Measurements from ENCODE around the gene LRRC37A3.
A peak's percentile ranks its signal among the peaks of the same experiment; 100 is the strongest.
"Not testable (repeated sequence)": the region's sequence is repeated elsewhere in the genome, so short reads cannot be mapped to it uniquely, and the experiment has no call there.

LRRC37A3 gene

DNA sequence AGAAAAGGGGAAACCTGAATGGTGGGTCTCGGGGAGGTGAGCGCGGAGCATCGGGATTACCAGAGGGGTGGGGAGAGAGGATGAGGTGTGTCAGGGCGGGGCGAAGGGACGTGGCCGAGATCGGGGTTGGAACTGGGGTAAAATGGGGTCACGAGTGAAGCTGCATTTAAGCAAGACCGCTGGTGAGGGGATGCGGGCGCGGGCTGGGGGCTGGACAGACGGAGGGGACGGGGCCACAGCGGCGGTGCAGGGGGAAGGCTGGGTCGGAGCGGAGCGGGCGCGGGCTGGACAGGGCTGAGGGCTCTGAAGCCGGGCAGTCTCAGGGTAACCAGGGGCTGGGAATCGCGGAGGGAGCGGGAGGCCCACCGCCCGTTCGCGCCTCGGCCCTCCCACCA lies 82.7 kb downstream of the LRRC37A3 start:
- peak overlapping the region; percentile 53 for H3K4me3 ChIP-seq (ENCODE audit: low read length)
- DNase-seq (ENCODE audit: low read depth): peak; percentile 40

DNA sequence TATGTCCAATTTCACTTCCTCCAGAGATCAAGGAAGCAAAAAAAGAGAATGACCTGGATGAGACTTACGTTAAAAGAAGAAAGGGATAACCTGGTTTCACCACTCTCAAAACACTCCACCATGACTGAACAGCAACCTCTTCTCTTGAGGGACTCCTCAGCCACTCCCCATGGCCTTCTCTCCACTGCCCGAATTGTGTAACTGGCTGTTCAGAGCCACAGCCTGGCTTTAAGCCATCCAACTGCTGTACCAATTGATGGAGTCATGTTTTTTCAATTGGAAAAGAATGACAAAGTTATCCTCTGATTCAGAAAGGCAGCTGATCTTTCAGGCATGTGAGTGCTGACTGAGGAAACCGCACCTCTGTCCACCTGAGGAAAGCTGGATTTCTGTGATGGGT lies 85.2 kb downstream of the LRRC37A3 start:
- peak; percentile 85 for DNase-seq (ENCODE audit: low read depth)
- H3K4me3 ChIP-seq (ENCODE audit: low read length): not testable (repeated sequence)

DNA sequence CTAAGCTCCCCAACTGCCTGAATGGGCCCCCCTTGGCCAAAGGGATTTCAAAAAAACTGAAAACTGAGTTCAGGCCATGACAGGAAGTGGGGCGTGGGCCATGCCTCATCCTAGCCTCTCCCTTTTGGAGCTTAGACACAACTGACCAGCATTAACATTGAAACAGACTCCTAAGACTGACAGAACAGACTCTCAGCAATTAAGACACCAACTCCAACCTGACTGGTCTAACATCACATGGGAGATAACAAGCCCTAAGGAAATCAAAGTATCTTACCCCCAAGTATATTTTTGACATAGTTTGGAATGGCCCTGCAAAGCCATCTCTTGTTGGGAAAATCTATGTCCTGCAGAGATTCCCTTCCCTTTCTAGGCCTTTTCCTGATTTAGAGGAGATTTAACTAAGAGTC lies 88.6 kb downstream of the LRRC37A3 start:
- not testable (repeated sequence) for H3K4me3 ChIP-seq (ENCODE audit: low read length)

DNA sequence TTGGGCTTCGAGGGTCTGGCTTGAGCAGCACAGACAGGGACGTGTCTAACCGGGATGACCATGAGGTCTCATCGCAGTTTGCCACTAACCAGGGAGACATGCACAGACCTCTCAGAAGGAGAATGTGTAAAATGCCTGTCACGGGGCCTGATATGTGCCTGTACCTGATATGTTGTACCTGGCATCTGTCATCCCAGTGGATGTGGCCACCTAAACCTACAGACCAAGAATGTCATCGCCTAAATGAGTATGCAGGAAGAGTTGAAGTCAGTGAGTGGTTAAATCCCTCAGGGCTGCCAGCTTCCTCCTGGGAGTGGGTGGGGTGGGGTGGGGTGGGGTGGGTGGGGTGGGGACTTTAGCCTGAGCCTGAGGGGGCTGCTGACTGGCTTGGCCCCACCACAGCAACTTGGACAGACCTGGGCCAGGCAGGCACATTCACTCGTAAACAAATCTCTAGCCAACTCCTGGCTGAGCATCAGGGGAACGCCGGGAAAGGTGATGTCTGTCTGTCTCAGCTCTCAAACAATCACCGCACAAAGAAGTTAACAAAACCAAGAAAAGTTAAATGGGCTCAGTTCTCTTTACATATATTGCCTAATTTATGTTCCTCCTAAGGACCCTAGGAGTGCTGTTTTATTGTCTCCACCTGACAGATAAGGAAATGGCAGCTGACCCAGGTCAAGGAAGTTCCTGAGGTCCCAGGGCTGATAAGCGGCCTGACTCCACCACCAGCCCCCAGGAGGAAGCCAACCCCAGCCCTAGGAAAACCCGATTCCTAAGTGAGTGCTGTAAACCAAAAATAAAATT lies 89.3 kb downstream of the LRRC37A3 start:
- DNase-seq (ENCODE audit: low read depth); H3K4me3 ChIP-seq (ENCODE audit: low read length): not testable (repeated sequence)

More for the DNA sequence above, 88.6 kb downstream of the LRRC37A3 start:
- DNase-seq (ENCODE audit: low read depth): not testable (repeated sequence)

DNA sequence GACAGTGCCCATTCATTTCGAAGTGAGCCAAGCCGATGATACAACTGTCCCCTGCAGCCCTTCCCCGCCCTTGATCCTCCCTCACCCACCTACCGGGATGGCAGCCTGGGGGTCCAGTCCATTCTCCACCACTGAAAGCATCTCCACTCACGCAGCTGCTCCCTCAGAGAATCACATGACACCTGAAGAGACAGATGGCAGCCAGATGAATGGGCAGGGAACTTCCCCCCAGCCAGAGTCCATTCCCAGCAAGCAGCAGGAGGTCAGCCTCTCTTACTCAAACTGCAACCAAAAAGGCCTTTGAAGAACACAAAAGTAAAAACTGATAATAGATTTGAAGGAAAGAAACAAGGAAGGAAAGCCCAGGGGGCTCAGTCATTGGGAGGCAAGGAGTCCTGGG lies 90.2 kb downstream of the LRRC37A3 start:
- not testable (repeated sequence) for H3K4me3 ChIP-seq (ENCODE audit: low read length); DNase-seq (ENCODE audit: low read depth)

DNA sequence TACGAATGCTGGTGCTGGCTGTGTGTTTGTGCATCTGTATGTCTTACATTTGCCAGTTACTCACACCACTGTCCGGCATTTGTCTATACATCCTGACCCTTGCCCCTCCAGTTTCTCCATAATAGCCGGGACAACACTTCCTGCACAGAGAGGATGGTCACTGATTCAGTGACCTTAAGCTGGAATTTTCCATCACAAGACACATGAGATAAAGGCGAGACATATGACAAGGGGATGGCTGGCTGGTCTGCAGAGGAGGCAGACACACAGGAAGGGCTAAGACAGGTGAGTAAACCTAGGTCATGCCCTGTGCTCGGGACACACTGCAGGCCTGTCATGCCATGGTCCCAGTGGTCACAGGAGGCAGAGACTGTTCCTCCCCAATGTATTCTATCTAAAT lies 100.4 kb downstream of the LRRC37A3 start:
- not testable (repeated sequence) for DNase-seq (ENCODE audit: low read depth); H3K4me3 ChIP-seq (ENCODE audit: low read length)

DNA sequence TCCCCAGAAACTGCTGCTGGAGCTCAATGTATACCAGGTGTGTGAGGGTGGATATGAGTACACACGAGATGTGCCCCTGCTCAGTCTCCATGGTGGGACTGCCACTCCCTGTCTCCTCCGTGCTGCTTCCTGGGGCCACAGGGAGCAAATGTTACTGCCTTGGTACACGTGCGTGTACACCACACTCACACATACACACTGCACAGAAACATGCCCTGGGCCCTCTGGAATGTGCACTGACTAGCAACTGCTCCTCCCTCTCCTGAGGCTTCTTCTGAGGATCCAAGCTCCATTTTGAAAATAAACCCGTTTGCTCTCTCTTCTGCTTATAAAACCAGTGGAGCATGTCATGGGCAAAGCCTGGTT lies 103.5 kb downstream of the LRRC37A3 start:
- DNase-seq (ENCODE audit: low read depth): peak; percentile 18
- not testable (repeated sequence) for H3K4me3 ChIP-seq (ENCODE audit: low read length)

DNA sequence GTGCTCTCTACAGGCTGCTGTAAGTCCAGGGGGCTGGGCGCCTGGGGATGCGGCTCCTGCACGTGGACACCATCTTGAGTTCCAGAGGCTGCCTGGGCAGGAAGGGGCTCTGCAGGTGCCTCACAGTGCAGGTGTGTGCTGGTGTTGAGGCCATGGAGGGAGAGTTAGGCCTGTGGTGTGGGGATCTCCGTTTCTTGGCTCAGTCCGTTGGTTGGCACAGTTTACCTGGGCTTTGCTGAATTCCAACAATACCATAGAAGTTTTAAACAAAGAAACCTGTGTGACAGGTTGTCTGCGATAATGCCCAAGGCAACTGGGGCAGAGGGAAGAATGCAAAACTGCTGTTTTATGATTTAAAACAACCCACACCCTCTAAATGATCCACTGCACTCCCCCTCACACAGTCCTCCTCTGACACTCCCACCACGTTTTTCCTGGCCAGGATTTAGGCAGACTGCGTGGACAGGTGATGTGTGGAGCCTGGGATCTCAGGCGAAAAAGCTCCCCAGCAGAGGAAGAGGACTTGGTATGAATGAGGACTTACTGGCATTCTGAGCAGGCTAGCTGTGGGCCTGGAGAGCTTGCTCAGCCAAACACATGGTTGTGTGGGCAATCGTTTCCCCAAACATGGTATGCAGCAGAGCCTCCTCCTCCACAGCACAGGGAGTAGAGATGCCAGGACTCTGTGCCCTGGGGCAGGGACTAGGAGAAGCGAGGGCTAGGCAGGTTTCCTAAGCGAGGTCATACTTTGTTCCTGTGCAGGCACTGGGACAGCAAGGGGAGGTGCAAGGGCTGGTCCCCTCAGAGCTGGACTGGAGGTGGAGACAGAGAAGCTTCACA lies 104.1 kb downstream of the LRRC37A3 start:
- H3K4me3 ChIP-seq (ENCODE audit: low read length): not testable (repeated sequence)
- peak; percentile 58 for DNase-seq (ENCODE audit: low read depth)

DNA sequence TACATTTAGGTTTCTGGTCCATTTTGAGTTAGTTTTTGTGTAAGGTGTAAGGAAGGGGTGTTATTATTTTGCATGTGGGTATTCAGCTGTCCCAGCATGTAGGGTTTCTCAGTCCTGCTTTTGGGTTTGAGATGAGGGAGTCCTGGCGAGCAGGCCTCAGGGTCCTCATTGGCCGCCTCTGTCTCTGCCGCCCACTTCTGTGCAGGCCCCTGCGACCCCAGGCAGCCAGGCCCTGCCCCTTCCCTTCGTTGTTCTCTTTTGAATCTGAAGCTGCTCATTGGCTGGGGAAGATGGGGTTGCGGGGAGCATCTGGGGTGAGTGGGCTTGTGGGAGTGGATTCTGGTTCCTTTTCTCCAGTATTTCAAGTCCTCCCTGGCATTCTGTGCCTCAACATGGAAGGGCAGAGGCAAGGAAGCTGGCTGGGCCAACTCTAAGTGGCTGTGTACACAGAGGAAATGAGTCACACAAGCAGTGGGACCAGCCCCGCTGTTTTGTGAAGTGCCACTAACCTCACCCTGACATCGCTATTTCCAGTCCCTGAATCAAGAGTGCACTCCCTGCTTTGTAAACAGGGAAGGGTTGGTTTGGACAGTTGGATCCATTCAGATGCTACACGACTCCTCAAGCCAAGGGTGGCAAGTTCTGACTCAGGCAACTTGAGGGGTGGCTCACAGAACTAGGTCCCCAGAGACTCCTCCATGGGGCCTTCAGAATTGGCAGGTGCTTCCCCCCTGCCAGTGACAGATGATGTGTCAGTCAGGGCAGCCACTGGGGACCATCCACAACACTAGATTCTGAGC lies 110.9 kb downstream of the LRRC37A3 start:
- not testable (repeated sequence) for H3K4me3 ChIP-seq (ENCODE audit: low read length)
- peak; percentile 71 for DNase-seq (ENCODE audit: low read depth)

Data from epithelial cell of esophagus (primary cell).